NB4 (cell line): ENCODE results near the gene FNIP2.
"Not testable (repeated sequence)": the region's sequence is repeated elsewhere in the genome, so short reads cannot be mapped to it uniquely, and the experiment has no call there.

Experiments
- DNase-seq: peaks from one replicate; pipeline ENCODE4 v3.0.0; 2010; ENCODE audit warnings: low read depth
- H3K4me3 ChIP-seq: one replicate; pipeline ENCODE4 v1.5.1; 2011; ENCODE audit warnings: mild to moderate bottlenecking, low read depth, low read length, moderate library complexity
- CTCF ChIP-seq: IDR thresholded peaks from one replicate; pipeline ENCODE4 v1.5.1; 2012; ENCODE audit warnings: low read depth, low read length
- MAX ChIP-seq: IDR thresholded peaks from 2 replicates; pipeline ENCODE4 v1.6.1; 2011; ENCODE audit warnings: low read depth, low read length
- MYC ChIP-seq: IDR thresholded peaks from 2 replicates; pipeline ENCODE4 v1.6.1; 2011; ENCODE audit warnings: low read depth, low read length
- POLR2A ChIP-seq: IDR thresholded peaks from 2 replicates; pipeline ENCODE4 v1.6.1; 2011; ENCODE audit warnings: mild to moderate bottlenecking; ENCODE audit not compliant: insufficient read length; ENCODE audit errors: extremely low read depth

The FNIP2 gene

GRCh38 chr4:158871335-158871724, 102.5 kb downstream of the FNIP2 start:
- no peak for DNase-seq
- TF ChIP-seq MAX (no peak), CTCF (no peak), MYC (no peak), POLR2A (no peak)
- no peak overlapping the region for H3K4me3 ChIP-seq

GRCh38 chr4:158873795-158874401, 105.1 kb downstream of the FNIP2 start:
- no peak for TF ChIP-seq MYC
- TF ChIP-seq MAX = no peak
- H3K4me3 ChIP-seq = no peak overlapping the region
- no peak for DNase-seq

- no peak for DNase-seq
- no peak for TF ChIP-seq POLR2A
- TF ChIP-seq MYC = no peak
- no peak for TF ChIP-seq MAX
- no peak for TF ChIP-seq CTCF
- no peak overlapping the region for H3K4me3 ChIP-seq
Measured at GRCh38 chr4:158875026-158875425, 106.2 kb downstream of the FNIP2 start.

GRCh38 chr4:158875455-158875854, 106.6 kb downstream of the FNIP2 start:
- H3K4me3 ChIP-seq = no peak overlapping the region

GRCh38 chr4:158877069-158877468, 108.2 kb downstream of the FNIP2 start:
- no peak overlapping the region for H3K4me3 ChIP-seq
- no peak for DNase-seq
- TF ChIP-seq MYC (no peak), CTCF (no peak), POLR2A (no peak), MAX (no peak)

More at GRCh38 chr4:158875455-158875854, 106.6 kb downstream of the FNIP2 start:
- no peak for DNase-seq
- TF ChIP-seq MAX (no peak), CTCF (no peak), MYC (no peak), POLR2A (no peak)

- not testable (repeated sequence) for DNase-seq, H3K4me3 ChIP-seq
Measured at GRCh38 chr4:158882142-158882541, 113.3 kb downstream of the FNIP2 start.

GRCh38 chr4:158884280-158884679, 115.5 kb downstream of the FNIP2 start:
- no peak overlapping the region for H3K4me3 ChIP-seq
- TF ChIP-seq MAX (no peak), MYC (no peak), POLR2A (no peak), CTCF (no peak)
- DNase-seq = no peak
